ENCODE measurements around the gene MLXIPL.
"Not testable (repeated sequence)": the region's sequence is repeated elsewhere in the genome, so short reads cannot be mapped to it uniquely, and the experiment has no call there.

The MLXIPL gene

DNA sequence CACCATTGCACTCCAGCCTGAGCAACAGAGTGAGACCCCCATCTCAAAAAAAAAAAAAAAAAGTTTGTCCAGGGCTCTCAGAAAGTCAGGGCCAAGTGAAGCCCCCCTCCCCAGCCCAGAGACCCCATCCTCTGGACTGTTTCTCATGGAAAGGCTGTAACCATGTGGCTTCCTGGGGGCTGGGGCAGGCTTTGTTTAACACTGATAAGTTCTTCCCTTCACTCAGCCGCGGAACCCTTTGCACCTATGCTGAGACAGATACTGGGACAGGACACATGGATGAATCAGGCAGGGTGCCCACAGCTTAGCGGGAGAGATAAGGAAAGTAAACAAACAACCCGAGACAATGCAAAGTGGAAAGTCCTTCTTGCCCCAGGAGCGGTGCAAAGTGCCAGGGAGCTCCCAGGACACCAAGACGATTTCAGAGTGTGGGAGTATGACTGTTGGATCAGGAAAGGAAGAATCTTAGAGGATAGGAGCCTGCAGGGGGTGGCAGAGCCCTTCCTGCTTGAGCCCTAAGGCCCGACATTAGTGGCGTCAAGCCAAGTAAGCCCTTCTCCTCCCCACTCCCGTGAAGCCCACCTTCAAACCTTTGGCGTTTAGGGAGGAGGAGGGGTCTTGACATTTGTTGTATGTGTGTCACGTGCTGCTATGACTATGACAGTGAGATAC is 11.6 kb downstream of the MLXIPL start:
- DNase-seq, result no peak

DNA sequence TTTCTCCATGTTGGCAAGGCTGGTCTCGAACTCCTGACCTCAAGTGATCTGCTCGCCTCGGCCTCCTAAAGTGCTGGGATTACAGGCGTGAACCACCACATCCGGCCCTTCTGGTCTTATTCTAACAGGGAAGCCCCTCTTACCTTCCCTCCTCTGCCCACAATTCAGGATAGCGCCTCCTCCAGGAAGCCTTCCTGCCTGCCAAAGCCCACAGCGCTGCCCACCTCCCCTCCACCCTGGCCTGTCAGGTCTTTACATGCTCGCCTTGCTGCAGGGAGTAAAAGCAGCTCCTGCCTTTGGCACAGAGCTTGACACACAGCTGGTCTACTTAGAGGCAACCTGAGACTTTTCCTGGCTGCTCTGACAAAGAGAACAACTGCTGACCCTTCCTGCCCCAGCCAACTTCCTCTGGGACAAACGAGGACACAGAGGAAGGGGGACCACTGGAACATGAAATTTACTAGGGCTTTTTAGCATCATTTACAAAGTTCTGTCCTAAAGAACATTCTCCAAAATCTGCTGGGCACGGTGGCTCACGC is 13.2 kb downstream of the MLXIPL start:
- DNase-seq, result no peak

DNA sequence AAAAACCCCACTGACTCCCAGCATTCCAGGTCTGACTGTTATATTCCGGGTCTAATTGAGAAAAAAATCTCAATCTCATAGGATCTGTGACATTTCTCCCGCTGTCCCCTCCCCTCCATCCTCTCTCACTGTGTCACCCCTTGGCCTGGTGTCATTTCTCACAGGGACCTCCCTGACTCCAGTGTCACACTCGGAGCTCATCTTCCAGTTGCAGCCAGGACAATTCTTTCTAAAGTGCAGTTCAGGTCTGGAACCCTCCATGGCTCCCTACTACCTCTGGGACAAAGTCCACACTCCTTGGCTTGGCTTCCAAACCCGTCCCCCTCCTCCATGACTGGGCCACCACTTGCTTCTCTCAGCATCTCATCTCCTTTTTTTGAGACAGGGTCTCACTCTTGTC is 14.2 kb downstream of the MLXIPL start:
- DNase-seq, result no peak

DNA sequence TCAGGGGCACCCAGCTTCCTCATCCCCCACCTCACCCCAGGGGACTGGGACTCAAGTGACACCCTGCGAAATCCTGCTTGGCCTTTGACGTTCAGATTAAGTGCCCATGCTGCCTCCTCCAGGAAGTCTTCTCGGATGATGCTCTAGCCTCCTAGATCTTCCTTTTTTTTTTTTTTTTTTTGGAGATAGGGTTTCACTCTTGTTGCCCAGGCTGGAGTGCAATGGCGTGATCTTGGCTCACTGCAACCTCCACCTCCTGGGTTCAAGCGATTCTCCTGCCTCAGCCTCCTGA is 16.7 kb downstream of the MLXIPL start:
- not testable (repeated sequence) for DNase-seq

DNA sequence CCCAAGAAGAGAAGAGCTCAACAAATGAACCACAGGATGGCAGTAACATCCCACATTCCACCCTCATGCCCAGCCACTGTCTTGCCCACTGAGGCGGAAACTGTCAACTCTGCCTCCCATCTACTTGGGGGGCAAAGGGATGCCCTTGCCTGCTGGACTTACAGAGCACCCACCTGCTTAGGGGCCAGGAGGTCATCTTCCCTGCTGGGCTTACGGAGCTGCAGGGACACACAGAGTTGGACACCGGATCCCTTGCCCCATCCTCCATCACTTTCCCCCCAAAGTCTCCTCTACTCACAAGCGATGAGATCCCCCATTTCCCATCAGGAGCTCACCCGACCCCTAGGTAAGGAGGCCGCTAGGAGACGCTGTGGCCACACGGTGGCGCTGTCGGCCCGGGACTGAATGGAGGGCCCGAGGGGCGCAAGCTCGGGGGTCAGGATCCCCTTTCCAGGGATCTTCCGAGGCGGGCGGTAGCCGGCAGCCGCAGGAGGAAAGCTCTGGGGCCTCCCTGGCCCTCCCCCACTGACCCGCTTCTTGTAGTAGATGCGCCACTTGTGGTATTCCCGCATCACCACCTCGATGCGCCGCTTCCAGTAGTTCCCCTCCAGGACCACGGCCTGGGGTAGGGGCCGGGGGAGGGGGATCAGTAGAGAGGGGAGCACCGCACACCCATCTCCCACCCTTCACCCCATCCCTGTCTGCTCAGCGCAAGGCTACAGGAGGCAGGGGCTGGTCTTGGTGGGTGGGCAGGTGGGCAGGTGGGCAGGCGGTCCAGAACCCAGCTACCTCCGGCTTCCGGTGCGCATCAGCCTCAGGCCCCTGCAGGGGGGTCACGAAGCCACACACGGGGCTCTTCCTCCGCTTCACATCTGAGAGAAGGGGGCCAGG is 17.3 kb downstream of the MLXIPL start:
- peak; percentile 90 for DNase-seq

DNA sequence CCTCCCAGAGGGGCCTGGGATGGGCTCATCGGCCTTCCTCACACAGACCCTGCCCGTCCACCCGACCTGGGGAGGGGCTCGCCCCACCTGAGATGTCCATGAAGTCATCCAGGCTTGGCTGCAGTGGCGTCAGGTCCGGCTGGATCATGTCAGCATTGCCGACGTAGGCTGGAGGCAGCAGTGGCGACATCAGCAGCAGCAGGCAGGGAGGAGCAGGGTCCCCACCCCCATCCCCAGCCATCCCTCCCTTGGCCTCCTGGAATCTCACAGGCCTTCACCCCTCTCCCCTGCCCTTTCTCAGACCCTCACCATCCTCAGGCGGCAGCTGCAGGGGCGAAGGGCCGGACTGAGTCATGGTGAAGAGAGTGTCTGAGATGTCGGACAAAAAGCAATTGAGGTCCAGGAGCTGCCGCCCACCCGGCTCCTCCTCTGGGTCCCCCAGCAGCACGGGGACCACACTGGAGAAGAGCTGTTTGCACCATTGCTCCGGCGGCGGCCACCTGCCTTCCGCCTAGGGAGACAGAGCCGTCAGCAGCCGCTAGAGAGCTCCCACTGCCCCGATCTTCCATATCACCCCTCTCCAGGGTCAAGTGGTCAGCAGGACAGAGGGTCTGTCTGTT is 18.6 kb downstream of the MLXIPL start:
- no peak for DNase-seq

DNA sequence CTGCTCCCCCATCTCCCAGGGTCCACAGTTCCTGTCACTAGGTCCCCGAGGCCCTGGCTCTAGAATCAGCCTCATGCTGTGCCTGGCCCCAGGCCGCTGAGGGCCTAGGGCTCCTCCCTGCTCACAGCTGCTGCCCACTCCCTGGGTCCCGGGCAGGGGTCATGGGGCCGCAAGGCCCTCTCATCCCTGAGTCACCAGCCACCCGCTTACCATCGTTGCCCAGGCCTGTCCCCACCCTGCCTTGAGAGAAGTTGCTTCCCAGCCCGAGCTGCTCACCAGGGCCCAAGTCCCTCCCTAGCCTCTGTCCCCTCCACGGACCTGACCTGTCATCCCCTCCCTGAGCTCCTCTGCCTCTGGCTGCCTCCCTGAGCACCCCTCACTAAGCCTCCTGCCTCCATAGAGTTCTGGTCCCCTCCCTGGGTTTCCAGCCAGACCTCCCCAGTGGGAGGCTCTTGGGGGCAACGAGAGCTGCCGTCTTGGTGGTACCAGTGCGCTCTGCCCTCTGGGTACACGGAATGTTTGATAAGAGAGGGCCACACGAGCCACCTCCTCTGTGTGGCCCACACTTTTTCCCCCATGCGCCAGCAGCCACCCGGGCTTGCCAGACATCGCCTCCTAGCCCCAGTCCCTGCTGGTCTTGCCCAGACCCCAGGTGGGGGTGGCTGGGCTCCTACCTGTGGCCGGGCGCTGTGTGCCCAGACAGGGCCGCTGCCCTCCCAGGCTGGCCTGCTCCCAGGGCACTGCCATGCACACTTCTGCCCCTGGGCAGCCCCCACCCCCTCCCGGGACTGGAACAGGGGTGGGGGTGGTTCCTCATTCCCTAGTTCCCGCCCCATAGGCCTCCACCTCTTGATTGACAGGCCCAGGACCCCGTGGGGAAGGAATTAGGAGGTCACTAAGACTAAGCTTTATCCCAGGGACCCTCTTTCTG is 21.3 kb downstream of the MLXIPL start:
- DNase-seq, result no peak

DNA sequence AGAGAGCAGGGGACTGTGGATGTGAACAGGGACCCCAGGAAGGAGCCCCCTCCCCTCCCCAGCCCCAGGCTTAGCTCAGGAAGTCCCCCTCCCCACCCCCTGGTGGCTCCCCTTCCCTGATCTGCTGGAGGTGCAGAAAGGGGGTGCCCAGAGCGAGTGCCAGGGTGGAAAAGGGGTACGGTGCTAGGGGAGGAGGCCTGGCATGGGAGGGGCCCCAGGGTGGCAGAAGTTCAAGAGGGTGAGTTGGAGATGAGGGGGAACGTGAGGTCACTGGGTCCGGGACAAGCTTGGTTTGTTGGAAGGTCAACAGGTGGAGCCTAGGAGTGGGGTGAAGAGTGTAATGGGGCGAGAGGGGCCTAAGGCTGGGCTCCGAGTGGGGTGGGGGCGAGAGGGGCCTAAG is 24.4 kb downstream of the MLXIPL start:
- no peak for DNase-seq

DNA sequence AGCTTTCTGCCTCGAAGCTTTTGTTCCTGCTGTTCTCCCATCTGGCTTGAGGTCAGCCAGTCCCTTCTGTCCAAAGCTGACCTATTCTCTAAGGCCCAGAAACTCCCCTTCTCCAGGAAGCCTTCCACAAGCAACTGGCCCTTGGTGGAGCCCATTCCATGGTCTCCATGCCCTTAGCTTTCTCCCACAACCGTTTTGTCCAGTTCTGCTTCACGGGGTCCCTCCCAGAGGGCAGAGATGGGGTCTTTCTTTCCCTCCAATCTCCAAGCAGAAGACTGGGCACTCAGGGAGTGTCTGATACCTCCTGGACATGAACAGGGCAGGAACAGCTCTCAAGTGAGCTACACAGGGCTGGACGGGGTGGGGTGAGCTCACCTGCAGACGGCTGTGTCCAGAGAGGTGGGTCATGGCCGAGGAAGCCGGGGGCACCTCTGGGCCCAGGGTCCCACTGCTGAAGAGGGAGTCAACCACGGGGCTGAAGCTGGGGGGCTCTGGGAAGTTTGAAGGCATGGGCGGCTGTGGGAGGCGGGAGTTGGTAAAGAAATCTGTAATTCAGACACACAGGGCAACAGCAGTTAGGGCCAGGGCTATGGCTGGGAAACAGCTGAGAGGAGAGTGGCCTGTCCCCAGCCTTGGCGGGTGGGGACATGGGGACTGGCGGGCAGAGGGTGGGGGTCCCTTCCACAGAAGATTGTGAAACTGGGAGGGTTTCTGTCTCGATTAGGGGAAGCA is 25.0 kb downstream of the MLXIPL start:
- no peak for DNase-seq

DNA sequence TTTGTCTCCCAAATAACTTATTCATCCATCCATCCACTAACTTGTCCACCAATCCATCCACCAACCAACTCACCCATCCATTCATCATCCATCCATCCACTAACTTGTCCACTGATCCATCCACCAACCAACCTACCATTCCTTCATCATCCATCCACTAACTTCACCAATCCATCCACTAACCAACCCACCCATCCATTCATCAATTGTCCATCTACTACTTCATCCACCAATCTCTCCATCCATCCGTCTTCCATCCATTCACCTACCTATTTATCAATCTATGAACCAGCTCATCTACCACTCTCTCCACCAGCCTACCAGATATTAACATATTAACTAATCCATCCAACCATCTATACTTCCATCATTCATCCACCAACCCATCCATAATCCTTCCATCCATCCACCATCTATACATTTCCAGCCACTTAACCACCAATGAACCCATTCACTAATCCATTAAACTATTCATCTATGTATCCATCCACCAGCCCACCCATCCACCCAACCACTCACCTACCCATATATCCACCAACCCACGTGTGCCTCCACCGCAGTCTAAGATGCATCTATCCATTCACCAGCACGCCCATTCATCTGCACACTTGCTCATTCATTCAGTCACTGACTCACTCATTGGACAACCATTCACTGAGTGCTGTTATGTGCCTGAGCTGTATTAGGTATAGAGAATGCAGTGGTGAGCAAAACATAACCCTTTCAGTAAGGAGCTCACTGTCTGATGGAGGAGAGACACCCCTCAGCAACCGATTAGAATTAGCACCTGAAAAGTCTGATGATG is 26.1 kb downstream of the MLXIPL start:
- DNase-seq, result no peak

DNA sequence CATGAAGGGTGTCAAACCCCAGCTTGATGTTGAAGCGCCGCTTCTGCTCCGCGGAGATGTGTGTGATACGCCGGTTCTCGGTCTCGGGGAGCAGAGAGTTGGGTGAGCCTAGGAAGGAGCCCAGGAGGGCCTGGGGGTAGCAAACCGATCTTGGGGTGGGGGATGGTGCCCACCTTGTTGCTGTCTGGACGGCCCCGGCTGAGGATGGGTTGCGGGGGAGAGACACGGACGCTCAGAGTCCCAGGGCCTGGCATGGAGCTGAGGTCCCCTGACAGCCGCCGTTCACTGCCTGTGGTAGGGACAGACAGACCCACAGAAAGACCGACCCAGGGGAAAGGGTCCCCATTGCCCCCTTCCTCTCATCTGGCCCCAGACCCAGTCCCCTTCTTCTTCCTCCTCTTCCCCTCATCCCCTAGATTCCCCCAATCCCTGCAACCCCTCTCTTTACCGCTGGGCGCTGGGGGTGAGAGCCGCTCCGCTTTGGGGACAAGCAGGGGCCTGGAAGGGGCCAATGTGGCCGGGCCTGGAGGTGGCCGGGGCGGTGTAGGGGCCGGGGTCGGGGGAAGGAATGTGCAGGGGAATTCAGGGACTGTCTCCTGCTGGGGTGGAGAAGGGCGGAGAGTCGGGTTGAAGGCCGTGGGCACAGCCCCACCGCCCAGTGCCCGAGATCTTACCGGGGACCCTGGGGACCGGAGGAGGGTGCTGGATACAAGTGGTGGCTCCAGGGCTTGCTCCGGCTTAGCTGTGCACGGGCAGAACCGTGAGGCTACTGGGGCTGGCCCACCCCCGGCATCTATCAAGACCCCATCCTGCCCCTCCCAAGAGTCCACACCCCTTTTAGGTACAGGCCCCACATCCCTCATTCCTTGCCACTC is 27.9 kb downstream of the MLXIPL start:
- no peak for DNase-seq

DNA sequence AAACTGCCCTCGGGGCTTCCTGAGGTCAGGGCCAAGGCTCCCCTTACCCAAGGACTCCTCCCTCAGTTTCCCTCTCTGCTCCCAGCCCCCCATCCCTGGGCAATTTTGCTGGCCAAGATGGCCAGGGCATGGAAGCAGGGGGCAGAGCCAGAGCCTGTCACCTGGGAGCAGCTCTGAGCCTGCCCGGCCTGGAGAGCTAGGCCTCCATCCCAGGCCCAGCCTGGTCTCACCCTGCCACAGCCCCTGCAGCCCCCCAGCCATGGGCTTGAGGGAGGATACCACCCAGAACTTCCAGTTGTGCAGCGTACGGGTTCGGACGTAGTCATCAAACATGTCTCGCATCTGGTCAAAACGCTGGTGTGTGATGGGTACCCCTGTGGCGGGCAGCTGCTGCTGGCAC is 29.0 kb downstream of the MLXIPL start:
- no peak for DNase-seq

DNA sequence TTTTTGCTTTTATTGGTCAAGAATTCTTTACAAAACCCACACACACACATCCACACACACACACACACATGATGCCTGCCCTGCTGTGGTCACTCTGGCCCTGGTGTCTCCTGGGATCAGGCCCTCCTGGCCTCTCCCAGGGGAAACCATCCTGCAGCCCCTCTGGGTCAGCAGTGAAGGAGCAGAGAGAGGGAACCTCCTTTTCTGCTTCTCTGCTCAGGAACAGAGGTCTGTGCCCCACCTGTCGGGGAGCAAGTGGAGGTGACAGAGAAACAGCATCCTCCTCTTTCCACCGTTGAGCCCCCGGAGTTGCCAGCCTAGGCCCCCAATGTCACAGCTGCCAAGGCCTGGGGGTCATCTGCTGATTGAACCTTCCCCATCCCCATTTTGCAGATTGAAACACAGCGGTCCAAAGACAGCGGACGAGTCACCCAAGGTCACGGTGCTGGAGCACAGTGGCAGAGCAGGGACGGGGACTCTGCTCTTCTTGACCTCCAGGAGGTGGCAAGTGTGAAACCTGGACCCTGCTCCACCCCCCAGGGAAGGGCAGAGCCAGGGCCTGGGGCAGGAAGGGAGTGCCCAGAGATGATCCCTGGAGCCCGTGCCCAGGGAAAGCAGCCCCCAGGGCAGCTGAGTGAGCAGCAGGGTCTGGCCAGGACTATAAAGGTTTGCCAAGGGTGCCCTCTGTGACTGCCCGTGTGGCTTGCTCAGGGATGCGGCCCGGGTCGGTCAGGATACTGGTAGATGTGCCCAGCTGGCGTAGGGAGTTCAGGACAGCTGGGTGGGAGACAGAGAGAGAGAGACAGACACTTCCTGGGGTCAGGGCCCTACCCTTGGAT is 30.9 kb downstream of the MLXIPL start:
- no peak for DNase-seq

DNA sequence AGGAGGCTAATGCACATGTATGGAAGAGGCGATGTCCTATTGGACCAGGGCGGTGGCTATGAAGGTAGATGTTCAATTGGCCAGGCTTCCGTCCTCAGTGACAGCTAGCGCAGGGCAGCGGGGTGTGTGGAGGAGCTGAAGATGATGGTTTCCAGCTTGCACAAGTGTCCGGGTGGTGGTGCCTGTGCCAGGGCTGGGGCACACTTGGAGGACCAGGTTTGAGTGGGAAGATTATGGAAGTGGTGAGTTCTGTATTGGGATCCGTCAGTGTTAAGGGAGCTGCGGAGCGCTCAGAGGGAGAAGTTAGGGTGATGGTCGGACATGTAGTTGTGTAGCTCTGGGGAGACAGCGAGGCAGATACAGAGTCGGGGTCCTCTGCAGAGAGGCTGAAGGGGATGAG is 37.4 kb downstream of the MLXIPL start:
- DNase-seq, result no peak

DNA sequence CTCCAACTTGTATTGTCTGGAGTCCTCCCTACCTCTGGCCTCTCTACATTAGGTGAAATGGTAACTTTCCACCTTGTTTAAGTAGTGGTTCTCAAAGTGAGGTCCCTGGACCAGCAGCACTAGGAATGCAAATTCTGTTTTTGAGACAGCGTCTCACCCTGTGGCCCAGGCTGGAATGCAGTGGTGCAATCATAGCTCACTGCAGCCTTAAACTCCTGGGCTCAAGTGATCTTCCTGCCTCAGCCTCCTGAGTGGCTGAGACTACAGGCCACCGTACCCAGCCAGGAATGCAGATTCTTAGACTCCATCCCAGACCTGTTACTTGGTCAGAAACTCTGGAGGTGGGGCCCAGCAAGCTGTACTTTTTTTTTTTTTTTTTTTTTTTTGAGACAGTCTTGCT is 39.1 kb downstream of the MLXIPL start:
- DNase-seq, result no peak

DNA sequence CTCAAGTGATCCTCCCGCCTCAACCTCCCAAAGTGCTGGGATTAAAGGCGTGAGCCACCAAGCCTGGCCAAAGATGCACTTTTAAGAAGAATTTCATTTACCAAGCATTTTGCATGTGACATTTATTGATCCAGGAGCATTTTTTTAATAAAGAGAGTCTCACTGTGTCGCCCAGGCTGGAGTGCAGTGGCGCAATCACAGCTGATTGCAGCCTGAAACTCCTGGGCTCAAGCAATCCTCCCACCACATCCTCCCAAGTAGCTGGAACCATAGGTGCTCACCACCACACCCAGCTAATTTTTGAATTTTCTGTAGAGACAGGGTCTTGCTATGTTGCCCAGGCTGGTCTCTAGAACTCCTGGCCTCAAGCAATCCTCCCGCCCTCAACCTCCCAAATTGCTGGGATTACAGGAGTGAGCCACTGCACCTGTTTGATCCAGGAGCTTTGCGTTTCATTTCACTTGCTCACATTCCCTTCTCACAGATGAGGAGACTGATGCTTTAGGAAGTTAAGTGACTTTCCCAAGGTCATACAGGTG is 41.6 kb downstream of the MLXIPL start:
- DNase-seq, result no peak

DNA sequence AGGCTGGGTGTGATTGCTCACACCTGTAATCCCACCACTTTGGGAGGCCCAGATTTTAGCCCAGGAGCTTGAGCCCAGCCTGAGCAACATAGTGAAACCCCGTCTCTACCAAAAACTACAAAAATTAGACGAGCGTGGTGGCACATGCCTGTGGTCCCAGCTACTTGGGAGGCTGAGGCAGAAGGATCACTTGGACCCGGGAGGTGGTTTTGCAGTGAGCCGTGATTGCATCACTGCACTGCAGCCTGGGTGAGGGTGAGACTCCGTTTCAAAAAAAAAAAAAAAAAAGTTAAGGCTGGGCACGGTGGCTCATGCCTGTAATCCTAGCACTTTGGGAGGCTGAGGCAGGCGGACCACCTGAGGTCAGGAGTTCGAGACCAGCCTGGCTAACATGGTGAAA is 43.3 kb downstream of the MLXIPL start:
- DNase-seq, result not testable (repeated sequence)

DNA sequence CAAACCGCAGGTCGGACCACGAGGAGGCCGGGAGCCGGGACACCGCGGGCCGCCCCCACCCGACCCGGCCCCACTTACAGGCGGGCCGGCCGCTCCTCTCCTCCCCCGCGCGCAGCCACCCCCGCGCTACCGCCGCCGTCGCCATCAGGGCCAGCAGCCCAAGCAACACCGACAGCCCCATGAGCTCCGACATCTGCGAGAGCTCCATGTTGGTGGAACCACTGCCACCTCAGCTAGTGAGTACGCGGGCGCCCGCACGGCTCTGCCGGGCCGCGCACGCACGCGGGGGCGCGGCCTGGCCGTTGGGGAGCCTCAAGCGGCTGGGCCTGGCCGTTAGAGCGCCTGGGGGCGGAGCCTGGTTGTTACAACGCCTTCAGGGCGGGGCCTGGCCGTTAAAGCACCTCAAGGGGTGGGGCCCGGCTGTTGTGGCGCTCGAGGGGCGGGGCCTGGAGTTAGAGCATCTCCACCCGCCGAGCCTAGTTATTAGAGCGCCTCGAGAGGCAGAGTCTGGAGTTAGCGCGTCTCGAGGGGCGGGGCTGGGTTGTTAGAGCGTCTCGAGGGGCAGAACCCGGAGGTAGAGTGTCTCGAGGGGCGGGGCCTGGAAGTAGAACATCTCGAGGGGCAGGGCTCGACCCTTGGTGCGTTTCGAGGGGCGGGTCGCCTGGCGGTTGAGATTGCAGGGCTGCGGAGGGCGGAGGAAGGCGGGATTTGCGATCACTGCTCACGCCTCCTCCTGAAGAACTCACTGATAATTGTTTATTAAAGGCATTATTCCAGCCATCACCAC is 45.8 kb downstream of the MLXIPL start, which contains the start of gene TBL2:
Gene TBL2 (minus strand): TSS at position 238 of the 787 bp plus-strand sequence. CDS start 30 bp downstream, at position 208.
- peak; percentile 99 for DNase-seq
